HFFc6 (cell line): ENCODE measurements around the gene GALNT7. TPM values are rescaled to one million over a fixed set of nuclear protein-coding genes. Genes with fewer than 3 reads are reported as not detected.

Experiments used
- DNase-seq: peaks from one replicate; pipeline ENCODE4 v3.0.0-alpha.2; 2018
- H3K27ac Mint-ChIP-seq: 2 replicates; pipeline ENCODE4 v1.8.0; 2020; ENCODE audit warnings: mild to moderate bottlenecking, mixed read lengths
- H3K27me3 Mint-ChIP-seq: 2 replicates; pipeline ENCODE4 v1.8.0; 2021; ENCODE audit warnings: mild to moderate bottlenecking, moderate library complexity, mixed read lengths; ENCODE audit not compliant: insufficient read depth
- H3K36me3 Mint-ChIP-seq: 2 replicates; pipeline ENCODE4 v1.8.0; 2021; ENCODE audit warnings: low read depth, mixed read lengths
- H3K4me1 Mint-ChIP-seq: 2 replicates; pipeline ENCODE4 v1.8.0; 2020; ENCODE audit warnings: low read depth, mixed read lengths
- H3K4me3 Mint-ChIP-seq: 2 replicates; pipeline ENCODE4 v1.8.0; 2020; ENCODE audit warnings: mild to moderate bottlenecking, moderate library complexity, mixed read lengths
- H3K9me3 Mint-ChIP-seq: 2 replicates; pipeline ENCODE4 v1.8.0; 2020; ENCODE audit warnings: mild to moderate bottlenecking, mixed read lengths
- total RNA-seq, 6 experiments: library from RNA; stranded (reverse); fragmentation: NEBNext Ultra II Directional; extraction: Animal tissue kit (Norgen Biotek cat#: 25700); gene quantifications; 2 replicates in 1 of 6; 3 replicates in 5 of 6; pipeline ENCODE4 v1.2.3, GENCODE V29; 2021
- TF ChIP-seq, protein P1 (sequence below): fragments of 200-600 bp; sonication (generic); IDR thresholded peaks from 2 replicates; pipeline ENCODE4 v1.5.0; 2021; ENCODE audit warnings: antibody characterized with exemption, mild to moderate bottlenecking

The GALNT7 gene
- total RNA-seq, 6 experiments from 2014 or later = 10.9 to 24.3 (median 23.0) TPM

DNA sequence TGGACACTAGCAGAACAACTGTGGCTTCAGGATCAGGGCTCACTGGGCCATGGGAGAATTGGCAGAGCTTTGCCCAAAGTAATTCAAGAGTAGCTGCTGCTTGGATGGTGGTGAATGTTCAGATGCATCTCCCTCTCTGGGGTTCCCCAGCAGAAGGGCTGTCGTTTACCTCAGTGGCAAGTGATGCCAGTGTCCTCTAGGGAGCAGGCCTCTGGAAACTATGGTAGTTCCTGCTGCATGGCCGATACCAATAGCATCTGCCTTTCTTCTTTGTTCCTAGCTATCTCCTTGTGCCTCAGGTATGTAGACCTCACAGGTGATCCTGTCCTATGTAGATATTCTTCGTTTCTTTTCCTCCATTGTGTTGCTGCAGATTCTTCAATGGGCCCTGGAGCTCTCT is 139.2 kb downstream of the GALNT7 start:
- H3K9me3 Mint-ChIP-seq = no peaks in the 10 kb centered on the region
- no peaks in the 10 kb centered on the region for H3K36me3 Mint-ChIP-seq
- H3K27ac Mint-ChIP-seq = no peak overlapping the region
- TF ChIP-seq, protein P1, sequence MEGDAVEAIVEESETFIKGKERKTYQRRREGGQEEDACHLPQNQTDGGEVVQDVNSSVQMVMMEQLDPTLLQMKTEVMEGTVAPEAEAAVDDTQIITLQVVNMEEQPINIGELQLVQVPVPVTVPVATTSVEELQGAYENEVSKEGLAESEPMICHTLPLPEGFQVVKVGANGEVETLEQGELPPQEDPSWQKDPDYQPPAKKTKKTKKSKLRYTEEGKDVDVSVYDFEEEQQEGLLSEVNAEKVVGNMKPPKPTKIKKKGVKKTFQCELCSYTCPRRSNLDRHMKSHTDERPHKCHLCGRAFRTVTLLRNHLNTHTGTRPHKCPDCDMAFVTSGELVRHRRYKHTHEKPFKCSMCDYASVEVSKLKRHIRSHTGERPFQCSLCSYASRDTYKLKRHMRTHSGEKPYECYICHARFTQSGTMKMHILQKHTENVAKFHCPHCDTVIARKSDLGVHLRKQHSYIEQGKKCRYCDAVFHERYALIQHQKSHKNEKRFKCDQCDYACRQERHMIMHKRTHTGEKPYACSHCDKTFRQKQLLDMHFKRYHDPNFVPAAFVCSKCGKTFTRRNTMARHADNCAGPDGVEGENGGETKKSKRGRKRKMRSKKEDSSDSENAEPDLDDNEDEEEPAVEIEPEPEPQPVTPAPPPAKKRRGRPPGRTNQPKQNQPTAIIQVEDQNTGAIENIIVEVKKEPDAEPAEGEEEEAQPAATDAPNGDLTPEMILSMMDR = no peak
- DNase-seq = no peak
- no peaks in the 10 kb centered on the region for H3K4me1 Mint-ChIP-seq
- H3K4me3 Mint-ChIP-seq = no peak overlapping the region
- no peaks in the 10 kb centered on the region for H3K27me3 Mint-ChIP-seq

DNA sequence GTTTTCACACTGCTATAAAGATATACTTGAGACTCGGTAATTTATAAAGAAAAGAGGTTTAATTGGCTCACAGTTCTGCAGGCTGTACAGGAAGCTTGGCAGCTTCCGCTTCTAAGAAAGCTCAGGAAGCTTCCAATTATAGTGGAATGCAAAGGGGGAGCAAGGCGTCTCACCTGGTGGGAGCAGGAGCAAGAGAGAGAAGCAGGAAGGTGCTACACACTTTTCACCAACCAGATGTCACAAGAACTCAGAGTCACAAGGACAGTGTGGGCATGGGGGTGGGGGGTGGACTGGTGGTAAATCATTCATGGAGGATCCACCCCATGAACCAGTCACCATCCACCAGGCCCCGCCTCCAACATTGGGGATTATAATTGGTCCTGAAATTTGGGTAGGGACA is 142.8 kb downstream of the GALNT7 start:
- TF ChIP-seq, protein P1 = no peak
- H3K9me3 Mint-ChIP-seq = no peaks in the 10 kb centered on the region
- H3K27me3 Mint-ChIP-seq = no peaks in the 10 kb centered on the region
- no peak for DNase-seq
- no peak overlapping the region for H3K4me3 Mint-ChIP-seq
- H3K36me3 Mint-ChIP-seq = no peaks in the 10 kb centered on the region
- H3K27ac Mint-ChIP-seq = no peak overlapping the region
- H3K4me1 Mint-ChIP-seq = no peaks in the 10 kb centered on the region

DNA sequence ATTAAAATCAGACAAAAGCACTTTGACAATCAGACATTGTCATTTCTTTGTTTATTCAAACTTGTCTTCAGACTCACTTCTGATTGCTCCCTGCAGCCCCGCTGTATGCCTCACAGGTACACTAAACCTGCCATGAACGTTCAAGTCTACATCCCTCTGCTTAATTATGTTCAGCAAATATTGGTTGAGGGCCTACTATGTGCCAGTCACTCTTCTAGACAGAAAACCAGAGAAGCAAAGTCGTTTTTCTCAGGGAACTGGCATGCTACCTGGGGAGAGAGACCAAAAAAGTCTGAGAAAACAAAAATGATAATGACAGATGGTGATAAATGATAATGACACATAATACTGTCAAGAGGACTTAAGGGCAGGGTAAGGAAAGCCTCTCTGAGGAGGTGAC is 146.1 kb downstream of the GALNT7 start:
- Mint-ChIP-seq H3K27me3 (no peaks in the 10 kb centered on the region), H3K36me3 (no peaks in the 10 kb centered on the region), H3K4me3 (no peak overlapping the region), H3K9me3 (no peaks in the 10 kb centered on the region), H3K27ac (no peak overlapping the region), H3K4me1 (peaks cover 16% of the 10 kb centered on the region)
- DNase-seq = no peak
- TF ChIP-seq, protein P1 = no peak

DNA sequence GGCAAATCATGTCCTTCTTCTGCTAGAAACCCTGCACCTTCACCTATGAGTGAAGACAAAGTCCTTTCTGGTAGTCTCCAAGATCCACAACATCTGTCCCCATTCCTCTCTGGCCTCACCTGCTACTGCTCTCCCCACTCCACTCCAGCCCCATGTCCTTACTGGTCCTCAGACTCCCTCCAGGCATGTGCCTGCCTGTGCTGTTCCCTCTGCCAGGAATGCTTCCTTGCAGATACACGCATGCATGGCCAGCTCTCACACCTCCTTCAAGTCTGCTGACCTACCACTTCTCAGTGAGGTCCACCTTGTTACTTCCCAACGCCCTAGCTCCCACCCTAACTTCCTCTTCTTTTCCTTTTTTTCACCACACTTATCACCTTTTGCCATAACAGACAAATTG is 147.4 kb downstream of the GALNT7 start:
- Mint-ChIP-seq H3K27me3 (no peaks in the 10 kb centered on the region), H3K4me1 (peaks cover 19% of the 10 kb centered on the region), H3K9me3 (no peaks in the 10 kb centered on the region), H3K27ac (no peak overlapping the region), H3K4me3 (no peak overlapping the region), H3K36me3 (no peaks in the 10 kb centered on the region)
- DNase-seq = no peak
- TF ChIP-seq, protein P1 = no peak

DNA sequence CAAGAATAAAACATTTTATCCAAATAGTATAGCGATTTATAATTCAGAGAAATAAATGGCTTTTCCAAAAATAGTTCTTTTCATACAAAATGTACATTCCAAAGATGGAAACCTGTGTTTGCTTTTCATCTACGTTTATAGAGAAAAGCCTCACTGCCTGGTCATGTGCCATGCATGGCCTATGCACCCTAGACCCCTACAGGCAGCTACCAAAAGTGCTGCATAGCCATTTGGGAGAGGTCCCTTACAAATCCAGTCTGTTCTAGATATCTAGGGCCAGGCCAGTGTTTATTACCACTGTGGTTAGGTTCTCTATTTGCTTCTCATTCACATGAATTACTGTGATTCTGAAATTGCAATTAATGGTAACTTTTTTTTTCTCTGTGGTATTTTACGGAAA is 148.4 kb downstream of the GALNT7 start:
- H3K4me1 Mint-ChIP-seq = peaks cover 19% of the 10 kb centered on the region
- H3K9me3 Mint-ChIP-seq = no peaks in the 10 kb centered on the region
- H3K4me3 Mint-ChIP-seq = no peak overlapping the region
- H3K27ac Mint-ChIP-seq = no peak overlapping the region
- H3K27me3 Mint-ChIP-seq = no peaks in the 10 kb centered on the region
- TF ChIP-seq, protein P1 = peak; percentile 48
- H3K36me3 Mint-ChIP-seq = no peaks in the 10 kb centered on the region
- DNase-seq = no peak

DNA sequence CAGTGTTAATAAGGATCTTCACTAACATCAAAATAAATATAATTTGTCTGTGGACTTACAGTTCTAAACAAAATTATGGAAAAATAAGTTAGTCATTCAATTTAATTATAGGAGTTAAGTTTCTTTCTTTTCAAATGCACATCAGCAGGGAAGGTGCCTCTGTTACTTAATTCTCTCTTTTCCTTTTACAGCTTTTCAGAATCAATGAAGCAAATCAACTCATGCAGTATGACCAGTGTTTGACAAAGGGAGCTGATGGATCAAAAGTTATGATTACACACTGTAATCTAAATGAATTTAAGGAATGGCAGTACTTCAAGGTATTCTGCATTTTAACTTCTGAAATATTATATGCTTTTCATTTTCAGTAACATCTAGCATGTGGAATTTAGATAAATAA is 149.6 kb downstream of the GALNT7 start:
- Mint-ChIP-seq H3K36me3 (no peaks in the 10 kb centered on the region), H3K4me3 (no peak overlapping the region), H3K4me1 (peaks cover 25% of the 10 kb centered on the region), H3K9me3 (no peaks in the 10 kb centered on the region), H3K27me3 (no peaks in the 10 kb centered on the region), H3K27ac (no peak overlapping the region)
- TF ChIP-seq, protein P1 = no peak
- DNase-seq = no peak
